ENCODE measurements around the gene KCNK18.
A peak's percentile ranks its signal among the peaks of the same experiment; 100 is the strongest.
"Not testable (repeated sequence)": the region's sequence is repeated elsewhere in the genome, so short reads cannot be mapped to it uniquely, and the experiment has no call there.

Gene KCNK18

GRCh38 chr10:117222976-117223692 lies 25.8 kb downstream of the KCNK18 start:
- TF ChIP-seq, protein P1, sequence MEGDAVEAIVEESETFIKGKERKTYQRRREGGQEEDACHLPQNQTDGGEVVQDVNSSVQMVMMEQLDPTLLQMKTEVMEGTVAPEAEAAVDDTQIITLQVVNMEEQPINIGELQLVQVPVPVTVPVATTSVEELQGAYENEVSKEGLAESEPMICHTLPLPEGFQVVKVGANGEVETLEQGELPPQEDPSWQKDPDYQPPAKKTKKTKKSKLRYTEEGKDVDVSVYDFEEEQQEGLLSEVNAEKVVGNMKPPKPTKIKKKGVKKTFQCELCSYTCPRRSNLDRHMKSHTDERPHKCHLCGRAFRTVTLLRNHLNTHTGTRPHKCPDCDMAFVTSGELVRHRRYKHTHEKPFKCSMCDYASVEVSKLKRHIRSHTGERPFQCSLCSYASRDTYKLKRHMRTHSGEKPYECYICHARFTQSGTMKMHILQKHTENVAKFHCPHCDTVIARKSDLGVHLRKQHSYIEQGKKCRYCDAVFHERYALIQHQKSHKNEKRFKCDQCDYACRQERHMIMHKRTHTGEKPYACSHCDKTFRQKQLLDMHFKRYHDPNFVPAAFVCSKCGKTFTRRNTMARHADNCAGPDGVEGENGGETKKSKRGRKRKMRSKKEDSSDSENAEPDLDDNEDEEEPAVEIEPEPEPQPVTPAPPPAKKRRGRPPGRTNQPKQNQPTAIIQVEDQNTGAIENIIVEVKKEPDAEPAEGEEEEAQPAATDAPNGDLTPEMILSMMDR (conservative IDR thresholded peaks at IDR 0.05), result no peak
- no peak for TF ChIP-seq ZFX (IDR thresholded peaks at IDR 0.05)
- no peak overlapping the region for H3K27ac ChIP-seq

DNA sequence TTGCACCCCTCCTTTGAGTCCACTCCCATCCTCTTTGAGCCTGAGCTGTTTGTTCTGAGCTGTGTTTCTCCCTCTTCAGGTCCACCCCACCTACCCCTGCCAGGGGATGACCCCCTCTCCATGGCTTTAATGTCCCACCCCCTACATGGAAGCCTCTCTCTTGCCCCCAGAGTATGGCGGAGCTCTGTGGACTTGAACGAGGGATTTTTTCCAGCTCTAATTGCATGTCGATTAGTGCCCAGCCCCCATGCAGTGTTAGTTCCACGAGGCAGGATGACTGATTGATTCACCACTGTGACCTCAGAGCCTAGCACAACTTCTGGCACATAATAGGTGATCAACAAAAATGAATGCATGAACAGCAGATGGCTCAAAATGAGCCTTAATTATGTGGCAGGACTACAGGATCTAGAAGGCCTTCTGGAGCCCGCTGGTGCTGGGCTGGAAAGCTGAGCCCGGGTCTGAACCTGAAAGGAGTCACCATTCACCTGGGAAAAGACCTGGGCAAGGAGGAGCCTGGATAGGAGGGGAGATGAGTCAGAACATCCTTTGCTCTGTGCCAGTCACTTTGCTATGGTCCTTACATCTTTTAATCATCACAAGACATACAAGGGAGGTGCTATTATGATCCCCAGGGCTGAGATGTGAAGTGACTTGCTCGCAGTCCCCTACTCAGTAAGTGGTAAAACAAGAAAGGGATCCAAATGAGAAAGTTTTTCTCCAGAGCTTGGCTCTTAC lies 26.6 kb downstream of the KCNK18 start:
- no peak overlapping the region for H3K27ac ChIP-seq
- TF ChIP-seq, protein P1 (conservative IDR thresholded peaks at IDR 0.05), result no peak
- no peak for TF ChIP-seq ZFX (IDR thresholded peaks at IDR 0.05)

DNA sequence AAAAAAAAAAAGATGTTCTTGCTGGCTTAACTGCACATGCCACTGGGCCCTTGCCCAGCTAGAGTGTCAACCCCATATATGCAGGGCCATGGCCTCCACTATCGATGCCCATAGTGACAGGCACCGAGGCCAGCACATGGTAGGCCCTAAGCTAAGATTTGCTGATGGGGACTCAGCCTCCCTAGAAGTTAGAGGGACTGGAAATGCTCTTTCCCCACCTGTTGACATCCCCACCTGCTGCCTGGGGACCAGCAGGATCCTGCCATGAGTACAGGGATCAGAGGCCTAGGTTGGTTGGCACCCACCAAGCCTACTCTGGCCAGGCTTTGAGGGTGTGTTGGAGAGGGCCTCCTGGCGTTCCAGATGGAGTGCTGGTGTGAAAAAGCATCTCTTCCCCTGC lies 27.6 kb downstream of the KCNK18 start:
- TF ChIP-seq, protein P1 (conservative IDR thresholded peaks at IDR 0.05), result no peak
- no peak for TF ChIP-seq ZFX (IDR thresholded peaks at IDR 0.05)
- no peak overlapping the region for H3K27ac ChIP-seq

DNA sequence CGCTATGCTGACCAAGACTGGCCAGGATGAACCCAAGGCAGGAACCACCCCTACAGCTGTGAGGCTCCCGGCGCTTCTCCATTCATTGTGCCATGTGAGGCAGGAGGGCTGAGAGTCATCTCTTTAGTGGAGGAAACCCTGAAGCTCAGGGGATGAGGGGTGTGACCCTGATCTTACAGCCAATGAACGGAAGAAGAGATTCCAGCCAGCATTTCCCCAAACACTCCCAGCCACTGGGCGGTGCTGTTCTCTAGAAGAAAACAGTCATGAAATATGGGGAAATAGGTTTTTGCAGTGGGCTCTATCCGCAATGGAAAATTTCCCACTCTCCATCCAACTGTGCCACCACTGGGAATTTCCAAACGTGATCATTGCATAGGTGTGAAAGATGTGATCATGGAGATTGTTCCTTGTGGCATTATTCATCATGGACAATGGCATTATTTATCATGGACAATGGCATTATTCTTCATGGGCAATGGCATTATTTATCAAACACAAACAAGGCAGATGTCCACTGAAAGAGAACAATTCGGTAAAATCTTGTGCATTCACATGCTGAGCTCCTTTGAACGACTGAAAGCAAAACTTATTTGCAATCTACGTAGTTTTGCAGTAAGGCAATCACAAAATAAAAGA lies 29.6 kb downstream of the KCNK18 start:
- TF ChIP-seq ZFX (IDR thresholded peaks at IDR 0.05), result no peak
- TF ChIP-seq, protein P1 (conservative IDR thresholded peaks at IDR 0.05), result peak; percentile 77
- H3K27ac ChIP-seq, result no peak overlapping the region

DNA sequence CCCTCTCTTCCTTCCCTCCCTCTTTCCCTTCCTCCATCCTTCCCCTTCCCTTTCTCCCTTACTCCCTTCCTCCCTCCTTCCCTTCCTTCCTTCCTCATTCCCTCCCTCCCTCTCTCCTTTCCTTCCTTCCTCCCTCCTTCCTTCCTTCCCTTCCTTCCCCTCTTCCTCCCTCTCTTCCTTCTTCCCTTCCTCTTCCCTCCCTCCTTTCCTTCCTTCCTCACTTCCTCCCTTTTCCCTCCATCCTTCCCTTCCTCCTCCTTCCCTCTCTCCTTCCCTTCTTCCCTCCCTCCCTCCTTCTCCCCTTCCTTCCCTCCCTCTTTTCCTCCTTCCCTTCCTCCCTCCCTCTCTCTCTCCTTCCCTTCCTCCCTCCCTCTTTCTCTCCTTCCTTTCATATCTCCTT lies 30.9 kb downstream of the KCNK18 start:
- TF ChIP-seq, protein P1 (conservative IDR thresholded peaks at IDR 0.05), result no peak
- TF ChIP-seq ZFX (IDR thresholded peaks at IDR 0.05), result no peak
- H3K27ac ChIP-seq, result no peak overlapping the region

DNA sequence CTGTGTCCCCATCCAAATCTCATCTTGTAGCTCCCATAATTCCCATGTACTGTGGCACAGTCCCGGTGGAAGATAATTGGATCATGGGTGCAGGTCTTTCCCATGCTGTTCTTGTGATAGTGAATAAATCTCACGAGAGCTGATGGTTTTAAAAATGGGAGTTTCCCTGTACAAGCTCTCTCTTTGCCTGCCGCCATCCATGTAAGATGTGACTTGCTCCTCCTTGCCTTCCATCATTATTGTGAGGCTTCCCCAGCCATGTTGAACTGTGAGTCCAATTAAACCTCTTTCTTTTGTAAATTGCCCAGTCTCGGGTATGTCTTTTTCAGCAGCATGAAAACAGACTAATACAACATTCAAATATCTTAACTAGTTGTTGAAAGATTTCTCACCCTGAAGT lies 32.8 kb downstream of the KCNK18 start:
- not testable (repeated sequence) for H3K27ac ChIP-seq

GRCh38 chr10:117237401-117237991 lies 40.2 kb downstream of the KCNK18 start:
- no peak overlapping the region for H3K27ac ChIP-seq
- TF ChIP-seq, protein P1 (conservative IDR thresholded peaks at IDR 0.05), result no peak
- TF ChIP-seq ZFX (IDR thresholded peaks at IDR 0.05), result no peak

Data from C4-2B (cell line).